Ovary (tissue), 9 donors: ENCODE data around the gene TMEM18. TPM values are rescaled to one million over a fixed set of nuclear protein-coding genes. Genes with fewer than 3 reads are reported as not detected.

Source experiments
- DNase-seq, 5 donors: peaks; one replicate each; pipeline ENCODE4 v3.0.0-alpha.2; 2019 to 2020
- H3K27ac ChIP-seq, 2 donors: fragments of 200-600 bp; one replicate each; pipeline versions ENCODE4 v1.5.1 to v1.8.0; 2019 to 2022
- H3K27me3 ChIP-seq: fragments of 200-600 bp; one replicate; pipeline ENCODE4 v1.8.0; 2022
- H3K36me3 ChIP-seq: fragments of 200-600 bp; sonication (generic); one replicate; pipeline ENCODE4 v1.5.1; 2019
- H3K4me1 ChIP-seq: one replicate; pipeline ENCODE4 v1.8.1; 2013; ENCODE audit warnings: mild to moderate bottlenecking, moderate library complexity; ENCODE audit not compliant: insufficient read depth
- H3K4me3 ChIP-seq: fragments of 200-600 bp; sonication (generic); one replicate; pipeline ENCODE4 v1.5.1; 2017
- H3K9me3 ChIP-seq, 2 donors: fragments of 200-600 bp in 1 of 2; sonication (generic) in 1 of 2; one replicate each; pipeline versions ENCODE4 v1.5.1 to v1.8.1; 2013 to 2019; ENCODE audit warnings: mild to moderate bottlenecking in 1 of 2, moderate library complexity in 1 of 2
- EP300 ChIP-seq: sonication (generic); formaldehyde crosslinking; IDR thresholded peaks from one replicate; pipeline ENCODE4 v1.6.1; 2017; ENCODE audit warnings: antibody characterized with exemption
- POLR2A ChIP-seq: fragments of 450-650 bp; IDR thresholded peaks from one replicate; pipeline ENCODE4 v1.6.1; 2017; ENCODE audit warnings: antibody characterized with exemption, mild to moderate bottlenecking, moderate library complexity
- WGBS, 3 donors: extraction: QIAGEN DNeasy Blood & Tissue Kit in 1 of 3; methylation state at CpG; one replicate each; pipeline versions ENCODE4 v1.1.5 to v1.1.7; 2013 to 2017; 5-methylcytosine and 5-hydroxymethylcytosine counted together
- intact Hi-C, 4 donors: fragments of 100-400 bp; cut with DNase I; formaldehyde crosslinking; loops; one replicate each; pipeline versions ENCODE4 v1.11.0 to v1.15.1; 2022 to 2023
- polyA plus RNA-seq, 2 donors: library from polyadenylated mRNA; stranded (reverse); fragments of 200-250 nt in 1 of 2; fragments of 350-450 nt in 1 of 2; fragmentation: Illumina TruSeq in 1 of 2; extraction: RNeasy Lipid Tissue Mini Kit (QIAGEN cat#74804) in 1 of 2; gene quantifications; one replicate each; pipeline ENCODE4 v1.2.3, GENCODE V29; 2013 to 2014
- total RNA-seq, 7 donors: library from RNA; depleted of rRNA in 2 of 7; stranded (reverse); fragments of >200 nt in 2 of 7; fragmentation: NEBNext Ultra II Directional in 3 of 7; extraction: Animal tissue kit (Norgen Biotek cat#: 25700) in 3 of 7; gene quantifications; one replicate each; pipeline versions ENCODE4 v1.1.0 to v1.2.4, GENCODE V29; 2016 to 2023
- TF ChIP-seq, protein P1 (sequence below), 3 donors: fragments of 450-650 bp in 2 of 3; fragments of 200-600 bp in 1 of 3; IDR thresholded peaks; one replicate each; pipeline versions ENCODE4 v1.5.1 to v1.8.0; 2016 to 2022; ENCODE audit warnings: antibody characterized with exemption in 3 of 3, mild to moderate bottlenecking in 1 of 3
- donor health status: DM: no; HTN: no; CAD: no; lungs with moderate emphysema.
- donor health status: DM: no; HTN: no; CAD: no.
- donor health status: Bipolar disorder and iron deficiency.
- donor health status: DM: yes; HTN: yes; CAD: no.
- donor health status: DM: no; HTN: no; CAD: no.
- donor health status: DM: yes; HTN: yes; CAD: no.

TMEM18 gene
- total and polyA plus RNA-seq, 9 donors: 27.5 to 48.5 (median 40.4) TPM

DNA sequence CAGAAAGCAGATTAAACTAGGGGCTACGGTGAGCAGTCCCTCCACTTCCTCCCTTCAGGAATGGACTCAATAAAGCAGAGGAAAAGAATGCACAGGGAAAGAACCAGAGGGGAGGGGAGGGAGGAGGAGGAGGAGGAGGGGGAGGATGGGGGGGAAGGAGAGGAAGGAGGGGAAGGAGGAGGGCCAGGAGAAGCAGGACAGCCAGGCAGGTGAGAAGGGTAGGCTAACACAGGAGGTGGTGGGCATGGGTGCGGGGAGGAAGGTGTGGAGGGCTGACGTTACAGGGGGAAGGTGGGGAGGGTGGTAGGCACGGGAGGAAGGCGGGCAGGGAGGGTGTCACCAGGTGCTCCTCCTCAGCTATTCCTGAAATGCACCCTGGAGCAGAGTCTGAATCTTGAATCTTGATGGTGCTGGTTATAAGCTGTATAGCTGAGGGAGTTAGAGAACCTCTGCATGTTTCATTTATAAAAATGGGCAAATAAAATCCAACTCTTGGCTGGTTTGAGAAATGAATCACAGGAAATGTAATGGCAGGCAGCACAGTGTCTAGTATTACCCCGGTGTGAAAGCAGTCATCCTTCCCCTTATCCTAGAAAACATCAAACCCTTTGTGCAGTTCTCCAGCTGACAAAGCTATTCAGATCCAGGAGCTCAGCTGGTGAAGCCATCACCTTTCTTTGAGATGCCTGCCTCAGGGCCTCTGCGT, 3.4 kb downstream of the TMEM18 start:
- 57 to 72% (median 65%) methylated on average over 7 of the region's 7 CpGs for WGBS, 3 donors
- H3K27me3 ChIP-seq: no peaks in the 10 kb centered on the region
- intact Hi-C loops: no loop called here
- DNase-seq: no peak
- no peak overlapping the region for H3K27ac ChIP-seq
- peaks cover 7% of the 10 kb centered on the region for H3K4me1 ChIP-seq
- no peaks in the 10 kb centered on the region for H3K36me3 ChIP-seq
- no peak overlapping the region for H3K4me3 ChIP-seq
- TF ChIP-seq, protein P1, sequence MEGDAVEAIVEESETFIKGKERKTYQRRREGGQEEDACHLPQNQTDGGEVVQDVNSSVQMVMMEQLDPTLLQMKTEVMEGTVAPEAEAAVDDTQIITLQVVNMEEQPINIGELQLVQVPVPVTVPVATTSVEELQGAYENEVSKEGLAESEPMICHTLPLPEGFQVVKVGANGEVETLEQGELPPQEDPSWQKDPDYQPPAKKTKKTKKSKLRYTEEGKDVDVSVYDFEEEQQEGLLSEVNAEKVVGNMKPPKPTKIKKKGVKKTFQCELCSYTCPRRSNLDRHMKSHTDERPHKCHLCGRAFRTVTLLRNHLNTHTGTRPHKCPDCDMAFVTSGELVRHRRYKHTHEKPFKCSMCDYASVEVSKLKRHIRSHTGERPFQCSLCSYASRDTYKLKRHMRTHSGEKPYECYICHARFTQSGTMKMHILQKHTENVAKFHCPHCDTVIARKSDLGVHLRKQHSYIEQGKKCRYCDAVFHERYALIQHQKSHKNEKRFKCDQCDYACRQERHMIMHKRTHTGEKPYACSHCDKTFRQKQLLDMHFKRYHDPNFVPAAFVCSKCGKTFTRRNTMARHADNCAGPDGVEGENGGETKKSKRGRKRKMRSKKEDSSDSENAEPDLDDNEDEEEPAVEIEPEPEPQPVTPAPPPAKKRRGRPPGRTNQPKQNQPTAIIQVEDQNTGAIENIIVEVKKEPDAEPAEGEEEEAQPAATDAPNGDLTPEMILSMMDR (IDR thresholded peaks at IDR 0.05): no peak
- no peak for TF ChIP-seq EP300
- TF ChIP-seq POLR2A: no peak
- H3K9me3 ChIP-seq: no peaks in the 10 kb centered on the region

DNA sequence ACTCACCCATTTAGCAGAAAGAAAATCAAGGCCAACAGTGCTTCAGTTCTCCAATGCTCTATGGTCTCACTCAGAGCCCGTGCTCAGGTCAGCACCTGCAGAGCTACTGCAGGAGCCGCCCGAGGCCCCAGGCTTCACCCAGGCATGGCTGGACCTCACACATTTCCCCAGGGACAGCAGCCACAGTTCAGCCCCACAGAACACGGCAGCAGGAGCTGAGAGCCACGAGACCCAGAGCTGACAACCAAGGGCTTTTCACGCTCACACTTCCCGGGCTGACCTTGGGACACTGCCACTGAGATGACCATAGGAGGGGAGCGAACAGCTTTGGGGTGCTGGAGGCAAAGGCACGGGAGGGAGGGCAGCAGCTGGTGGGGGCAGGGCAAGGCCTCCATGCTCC, 4.2 kb downstream of the TMEM18 start:
- intact Hi-C loops: no loop called here
- 67 to 83% (median 80%) methylated on average over 9 of the region's 9 CpGs for WGBS, 3 donors
- Histone ChIP-seq H3K27ac (no peak overlapping the region), H3K36me3 (no peaks in the 10 kb centered on the region), H3K27me3 (no peaks in the 10 kb centered on the region), H3K4me3 (no peak overlapping the region), H3K4me1 (peaks cover 7% of the 10 kb centered on the region), H3K9me3 (no peaks in the 10 kb centered on the region)
- no peak for TF ChIP-seq POLR2A
- TF ChIP-seq EP300: no peak
- TF ChIP-seq, protein P1 (IDR thresholded peaks at IDR 0.05): no peak
- no peak for DNase-seq

DNA sequence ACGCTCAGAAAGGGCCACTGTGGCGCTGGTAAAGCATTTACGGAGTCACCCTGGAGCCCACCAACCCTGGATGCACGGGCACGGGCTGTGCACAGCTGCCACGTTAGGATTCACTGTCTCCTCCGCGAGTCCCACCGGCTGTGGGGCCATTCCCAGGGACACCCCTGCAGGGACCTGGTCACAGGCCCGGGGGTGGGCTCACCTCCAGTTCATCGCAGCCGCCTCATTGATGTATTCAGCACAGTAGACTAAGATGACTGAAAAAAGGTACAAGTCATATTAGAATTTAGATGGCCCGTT, 4.7 kb downstream of the TMEM18 start:
- intact Hi-C loops: no loop called here
- TF ChIP-seq, protein P1 (IDR thresholded peaks at IDR 0.05): no peak
- TF ChIP-seq POLR2A: no peak
- TF ChIP-seq EP300: no peak

DNA sequence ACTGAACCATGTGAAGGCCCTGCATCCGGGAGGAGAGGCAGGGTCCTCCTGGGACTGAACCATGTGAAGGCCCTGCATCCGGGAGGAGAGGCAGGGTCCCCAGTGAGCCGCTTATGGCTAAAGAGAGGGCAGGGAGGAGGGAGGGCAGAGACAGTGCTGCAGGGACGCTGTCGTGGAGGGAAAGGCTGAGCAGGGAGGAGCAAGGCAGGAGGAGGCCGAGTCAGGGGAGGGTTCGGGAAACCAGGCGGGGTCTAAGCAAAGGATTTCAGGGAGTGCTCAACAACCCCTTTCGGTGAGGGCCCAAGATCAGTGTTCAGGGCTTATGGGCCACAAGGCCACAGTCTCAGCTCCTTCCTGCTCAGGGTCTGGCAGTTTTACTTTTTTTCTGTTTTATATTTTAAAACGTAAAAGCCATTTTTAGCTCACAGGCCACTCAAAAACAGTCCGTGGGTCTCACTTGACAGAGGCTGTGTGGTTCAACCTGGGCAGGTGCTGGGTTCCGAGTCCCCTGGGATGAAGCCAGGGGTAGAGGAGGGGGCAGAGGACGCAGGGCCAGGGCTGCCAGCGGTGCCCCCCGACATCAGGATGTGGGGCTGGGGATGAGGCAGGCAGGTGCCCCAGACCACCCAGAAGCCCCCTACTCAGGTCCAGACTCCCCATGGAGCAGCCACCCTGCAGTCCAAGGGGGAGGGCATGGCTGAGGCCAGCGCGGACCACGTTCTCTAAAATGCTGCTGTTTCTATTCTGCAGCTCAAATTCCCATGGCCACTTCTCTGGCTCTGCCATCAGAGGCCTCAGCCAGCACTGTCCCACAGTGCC, 5.2 kb downstream of the TMEM18 start:
- Histone ChIP-seq H3K27me3 (no peaks in the 10 kb centered on the region), H3K4me3 (no peak overlapping the region), H3K4me1 (peaks cover 7% of the 10 kb centered on the region), H3K36me3 (no peaks in the 10 kb centered on the region), H3K27ac (no peak overlapping the region), H3K9me3 (no peaks in the 10 kb centered on the region)
- no peak for TF ChIP-seq EP300
- TF ChIP-seq, protein P1 (IDR thresholded peaks at IDR 0.05): no peak
- no peak for TF ChIP-seq POLR2A
- intact Hi-C loops: no loop called here
- 84 to 89% (median 87%) methylated on average over 17 to 18 of the region's 18 CpGs for WGBS, 3 donors
- no peak for DNase-seq

More for the DNA sequence above, 4.7 kb downstream of the TMEM18 start:
- H3K4me3 ChIP-seq: no peak overlapping the region
- no peaks in the 10 kb centered on the region for H3K9me3 ChIP-seq
- no peaks in the 10 kb centered on the region for H3K27me3 ChIP-seq
- H3K27ac ChIP-seq: no peak overlapping the region
- WGBS, 3 donors: 90 to 97% (median 96%) methylated on average over 13 of the region's 13 CpGs
- no peak for DNase-seq
- peaks cover 7% of the 10 kb centered on the region for H3K4me1 ChIP-seq
- H3K36me3 ChIP-seq: no peaks in the 10 kb centered on the region
